ENCODE measurements around the gene SCLT1. TPM values are rescaled to one million over a fixed set of nuclear protein-coding genes. Genes with fewer than 3 reads are reported as not detected.

Gene SCLT1
- total and polyA plus RNA-seq, 2 of the 4 experiments (the other 2 are of a cell fraction) = 4.9 to 7.7 TPM

DNA sequence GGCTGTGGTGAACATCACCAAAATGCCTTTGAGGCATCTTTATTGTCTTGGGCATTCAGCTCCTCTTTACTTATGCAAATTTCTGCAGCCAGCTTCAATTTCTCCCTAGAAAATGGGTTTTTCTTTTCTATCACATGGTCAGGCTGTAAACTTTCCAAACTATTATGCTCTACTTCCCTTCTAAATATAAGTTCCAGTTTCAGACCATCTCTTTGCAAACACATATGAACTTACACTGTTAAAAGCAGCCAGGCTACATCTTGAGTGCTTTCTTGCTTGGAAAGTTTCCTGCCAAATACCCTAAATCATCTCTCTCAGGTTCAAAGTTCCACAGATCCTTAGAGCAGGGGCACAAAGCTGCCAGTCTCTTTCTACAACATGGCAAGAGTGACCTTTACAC, 13.2 kb downstream of the SCLT1 start:
- POLR2A ChIA-PET (ENCODE audit: unreplicated experiment) = no interaction called here
- in situ Hi-C loops (cut with MboI; ENCODE audit: low sequenced_read_pairs) (no loop called here), dilution Hi-C loops (cut with HindIII; ENCODE audit: low sequenced_read_pairs, unreplicated experiment) (no loop called here), intact Hi-C loops (cut with micrococcal nuclease) (no loop called here)
- Histone ChIP-seq H2AFZ (replicated peaks; ENCODE audit: low read length, poor library complexity) (no peak overlapping the region), H2BK20ac (ENCODE audit: low read depth, low read length) (no peak overlapping the region), H3K9me1 (ENCODE audit: insufficient read depth, low read length) (no peaks in the 10 kb centered on the region; the same call in 1 of the 2 replicates), H3K23ac (ENCODE audit: low read depth, low read length) (no peak overlapping the region), H2AK9ac (replicated peaks; ENCODE audit: low read depth, low read length, poor library complexity) (no peak overlapping the region), H4K5ac (ENCODE audit: low read depth, low read length) (no peak overlapping the region), H2BK5ac (ENCODE audit: low read depth, low read length, poor library complexity, severe bottlenecking) (no peak overlapping the region), H4K8ac (ENCODE audit: low read depth in 2 of 2, low read length in 2 of 2) (no peak overlapping the region), H2AK5ac (ENCODE audit: low read depth, low read length) (no peak overlapping the region), H4K20me1 (ENCODE audit: insufficient read depth, low read length) (no peaks in the 10 kb centered on the region), H3K4ac (ENCODE audit: low read depth, low read length) (no peak overlapping the region), H3K4me1 (ENCODE audit: control insufficient read depth, insufficient read depth, low read length) (no peaks in the 10 kb centered on the region), H3K9me3 (ENCODE audit: control insufficient read depth, insufficient read depth, low read length) (no peaks in the 10 kb centered on the region), H3K4me3 (ENCODE audit: insufficient read depth, low read depth, low read length) (no peak overlapping the region), H3K27ac (ENCODE audit: insufficient read depth, low read length) (no peak overlapping the region), H3K9ac (ENCODE audit: low read depth, low read length) (no peak overlapping the region), H3K4me2 (ENCODE audit: low read depth, low read length) (no peak overlapping the region), H2BK120ac (ENCODE audit: low read depth, low read length) (no peak overlapping the region), H2BK15ac (ENCODE audit: low read depth, low read length) (no peak overlapping the region), H4K91ac (ENCODE audit: insufficient read depth, low read depth, low read length) (no peak overlapping the region), H3K56ac (ENCODE audit: extremely low read depth, insufficient read depth, low read length) (no peak overlapping the region), H3K14ac (replicated peaks; ENCODE audit: low read depth, low read length) (no peak overlapping the region), H3K18ac (ENCODE audit: low read depth, low read length) (no peak overlapping the region), H3K79me1 (ENCODE audit: low read depth in 1 of 2, low read length in 2 of 2) (peaks cover 6 to 9% of the 10 kb centered on the region in 2 experiments), H3K36me3 (ENCODE audit: control insufficient read depth, insufficient read depth, low read length) (peaks cover 13% of the 10 kb centered on the region), H3K27me3 (ENCODE audit: control insufficient read depth, insufficient read depth, low read length) (no peaks in the 10 kb centered on the region)
- no peak for ATAC-seq (ENCODE audit: low read depth)
- no peak for DNase-seq
- BruUV-seq (replicated peaks) = no TSS peak
- CTCF ChIA-PET = no interaction called here
- no peak for TF ChIP-seq USF2 (IDR thresholded peaks at IDR 0.05; ENCODE audit: low read depth, low read length)
- TF ChIP-seq RFX5 (IDR thresholded peaks at IDR 0.05; ENCODE audit: low read depth, low read length) = no peak
- no peak for TF ChIP-seq FOS (IDR thresholded peaks at IDR 0.05; ENCODE audit: low read depth, low read length)
- TF ChIP-seq NFE2L2 (IDR thresholded peaks at IDR 0.05; ENCODE audit: low read depth, low read length) = no peak
- TF ChIP-seq POLR2A (IDR thresholded peaks at IDR 0.05; ENCODE audit: low read depth, low read length) = no peak
- no peak for TF ChIP-seq MXI1 (IDR thresholded peaks at IDR 0.05; ENCODE audit: borderline replicate concordance, low read depth, low read length)
- no peak for TF ChIP-seq ELK1 (IDR thresholded peaks at IDR 0.05; ENCODE audit: borderline replicate concordance, low read depth, low read length)
- TF ChIP-seq MAFK (IDR thresholded peaks at IDR 0.05; ENCODE audit: low read depth, low read length) = no peak
- TF ChIP-seq RAD21 (IDR thresholded peaks at IDR 0.05; ENCODE audit: low read length) = no peak
- TF ChIP-seq BHLHE40 (IDR thresholded peaks at IDR 0.05; ENCODE audit: low read depth, low read length) = no peak
- TF ChIP-seq RCOR1 (IDR thresholded peaks at IDR 0.05; ENCODE audit: insufficient replicate concordance, low read length) = no peak
- TF ChIP-seq SMC3 (IDR thresholded peaks at IDR 0.05; ENCODE audit: low read depth, low read length) = no peak
- no peak for TF ChIP-seq MAZ (IDR thresholded peaks at IDR 0.05; ENCODE audit: borderline replicate concordance, low read depth, low read length)
- TF ChIP-seq CTCF (conservative IDR thresholded peaks at IDR 0.05; ENCODE audit: low read depth, low read length) = no peak
- no peak for TF ChIP-seq CEBPB (IDR thresholded peaks at IDR 0.05; ENCODE audit: low read depth, low read length)
- TF ChIP-seq CHD1 (IDR thresholded peaks at IDR 0.05; ENCODE audit: low read depth, low read length) = no peak
